OCI-LY1 (cell line): ENCODE measurements around the gene RIPOR2.

Experiments
- CTCF ChIP-seq: fragments of 200-600 bp; sonication (generic), shearing (Covaris generic); IDR thresholded peaks from 2 replicates; pipeline ENCODE4 v1.5.1; 2017; ENCODE audit warnings: mild to moderate bottlenecking, antibody characterized with exemption, low read length, moderate library complexity, mixed read lengths
- EZH2 ChIP-seq: fragments of 200-600 bp; sonication (generic), shearing (Covaris generic); IDR thresholded peaks from 2 replicates; pipeline ENCODE4 v1.8.0; 2017; ENCODE audit warnings: borderline replicate concordance, mixed run types, mild to moderate bottlenecking, antibody characterized with exemption, low read length, moderate library complexity, mixed read lengths

- TF ChIP-seq CTCF (no peak), EZH2 (no peak)
These were observed 103.0 kb downstream of the RIPOR2 start for GRCh38 chr6:24832794-24833193.
